Panc1 (cell line): ENCODE measurements around the gene SLC25A15.

Experiments
- SIN3A ChIP-seq: IDR thresholded peaks from 2 replicates; pipeline ENCODE4 v1.6.1; 2012; ENCODE audit warnings: low read depth, mild to moderate bottlenecking, low read length, moderate library complexity, borderline replicate concordance; ENCODE audit not compliant: insufficient read depth
- TF ChIP-seq, protein P1 (sequence below): fragments of 450-650 bp; IDR thresholded peaks from 2 replicates; pipeline ENCODE4 v1.5.1; 2017; ENCODE audit warnings: mild to moderate bottlenecking
- TF ChIP-seq, protein P2 (sequence below), 2 experiments: IDR thresholded peaks; 2 replicates each; pipeline ENCODE4 v1.6.1; 2011 to 2012; ENCODE audit warnings: low read depth in 2 of 2, control low read depth in 1 of 2, low read length in 1 of 2, mild to moderate bottlenecking in 1 of 2, moderate library complexity in 1 of 2; ENCODE audit not compliant: insufficient read depth in 1 of 2

DNA sequence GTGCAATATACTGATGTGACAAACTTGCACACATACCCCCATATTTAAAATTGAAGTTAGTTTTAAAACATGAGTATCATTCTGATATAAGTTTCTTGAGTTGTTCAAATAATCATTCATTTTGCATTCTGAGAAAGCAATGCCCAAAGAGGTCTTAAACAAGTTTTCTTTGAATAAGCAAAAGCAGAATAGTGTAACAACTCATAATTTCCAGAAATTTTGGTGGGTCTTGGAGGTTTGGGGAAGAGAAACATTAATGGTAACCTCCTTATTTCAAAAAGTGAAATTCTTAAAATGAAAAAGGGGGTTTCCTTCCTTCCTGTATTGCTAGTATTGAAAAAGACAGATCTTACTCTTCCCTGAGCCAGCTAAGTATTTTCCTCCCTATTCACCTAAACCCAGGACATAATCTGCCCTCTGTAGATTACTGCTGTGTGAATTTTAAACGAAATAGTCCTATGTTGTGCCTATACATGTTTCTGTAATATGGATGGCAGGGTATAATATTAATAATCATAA lies 30.4 kb downstream of the SLC25A15 start:
- no peak for TF ChIP-seq SIN3A
- TF ChIP-seq, protein P1, sequence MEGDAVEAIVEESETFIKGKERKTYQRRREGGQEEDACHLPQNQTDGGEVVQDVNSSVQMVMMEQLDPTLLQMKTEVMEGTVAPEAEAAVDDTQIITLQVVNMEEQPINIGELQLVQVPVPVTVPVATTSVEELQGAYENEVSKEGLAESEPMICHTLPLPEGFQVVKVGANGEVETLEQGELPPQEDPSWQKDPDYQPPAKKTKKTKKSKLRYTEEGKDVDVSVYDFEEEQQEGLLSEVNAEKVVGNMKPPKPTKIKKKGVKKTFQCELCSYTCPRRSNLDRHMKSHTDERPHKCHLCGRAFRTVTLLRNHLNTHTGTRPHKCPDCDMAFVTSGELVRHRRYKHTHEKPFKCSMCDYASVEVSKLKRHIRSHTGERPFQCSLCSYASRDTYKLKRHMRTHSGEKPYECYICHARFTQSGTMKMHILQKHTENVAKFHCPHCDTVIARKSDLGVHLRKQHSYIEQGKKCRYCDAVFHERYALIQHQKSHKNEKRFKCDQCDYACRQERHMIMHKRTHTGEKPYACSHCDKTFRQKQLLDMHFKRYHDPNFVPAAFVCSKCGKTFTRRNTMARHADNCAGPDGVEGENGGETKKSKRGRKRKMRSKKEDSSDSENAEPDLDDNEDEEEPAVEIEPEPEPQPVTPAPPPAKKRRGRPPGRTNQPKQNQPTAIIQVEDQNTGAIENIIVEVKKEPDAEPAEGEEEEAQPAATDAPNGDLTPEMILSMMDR: no peak
- TF ChIP-seq, protein P2, sequence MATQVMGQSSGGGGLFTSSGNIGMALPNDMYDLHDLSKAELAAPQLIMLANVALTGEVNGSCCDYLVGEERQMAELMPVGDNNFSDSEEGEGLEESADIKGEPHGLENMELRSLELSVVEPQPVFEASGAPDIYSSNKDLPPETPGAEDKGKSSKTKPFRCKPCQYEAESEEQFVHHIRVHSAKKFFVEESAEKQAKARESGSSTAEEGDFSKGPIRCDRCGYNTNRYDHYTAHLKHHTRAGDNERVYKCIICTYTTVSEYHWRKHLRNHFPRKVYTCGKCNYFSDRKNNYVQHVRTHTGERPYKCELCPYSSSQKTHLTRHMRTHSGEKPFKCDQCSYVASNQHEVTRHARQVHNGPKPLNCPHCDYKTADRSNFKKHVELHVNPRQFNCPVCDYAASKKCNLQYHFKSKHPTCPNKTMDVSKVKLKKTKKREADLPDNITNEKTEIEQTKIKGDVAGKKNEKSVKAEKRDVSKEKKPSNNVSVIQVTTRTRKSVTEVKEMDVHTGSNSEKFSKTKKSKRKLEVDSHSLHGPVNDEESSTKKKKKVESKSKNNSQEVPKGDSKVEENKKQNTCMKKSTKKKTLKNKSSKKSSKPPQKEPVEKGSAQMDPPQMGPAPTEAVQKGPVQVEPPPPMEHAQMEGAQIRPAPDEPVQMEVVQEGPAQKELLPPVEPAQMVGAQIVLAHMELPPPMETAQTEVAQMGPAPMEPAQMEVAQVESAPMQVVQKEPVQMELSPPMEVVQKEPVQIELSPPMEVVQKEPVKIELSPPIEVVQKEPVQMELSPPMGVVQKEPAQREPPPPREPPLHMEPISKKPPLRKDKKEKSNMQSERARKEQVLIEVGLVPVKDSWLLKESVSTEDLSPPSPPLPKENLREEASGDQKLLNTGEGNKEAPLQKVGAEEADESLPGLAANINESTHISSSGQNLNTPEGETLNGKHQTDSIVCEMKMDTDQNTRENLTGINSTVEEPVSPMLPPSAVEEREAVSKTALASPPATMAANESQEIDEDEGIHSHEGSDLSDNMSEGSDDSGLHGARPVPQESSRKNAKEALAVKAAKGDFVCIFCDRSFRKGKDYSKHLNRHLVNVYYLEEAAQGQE (IDR thresholded peaks at IDR 0.05; ENCODE audit: insufficient read depth in 1 of 2, low read depth in 2 of 2, low read length in 1 of 2): no peak
